Right atrium auricular region (tissue), 2 donors: Measurements from ENCODE around the gene ZNF532. TPM values are rescaled to one million over a fixed set of nuclear protein-coding genes. Genes with fewer than 3 reads are reported as not detected.
"Not testable (repeated sequence)": the region's sequence is repeated elsewhere in the genome, so short reads cannot be mapped to it uniquely, and the experiment has no call there.

ENCODE experiments used
- DNase-seq: peaks from one replicate; pipeline ENCODE4 v3.0.0-alpha.2; 2019; ENCODE audit warnings: low spot score
- H3K27ac ChIP-seq, 2 donors: fragments of 200-600 bp; sonication (generic); 1 replicate in 1 of 2; 2 replicates in 1 of 2; pipeline ENCODE4 v1.5.1; 2016 to 2019
- H3K27me3 ChIP-seq, 2 donors: fragments of 200-600 bp; sonication (generic); one replicate each; pipeline versions ENCODE4 v1.5.1 to v1.6.0; 2017 to 2019
- H3K36me3 ChIP-seq: fragments of 200-600 bp; sonication (generic); one replicate; pipeline ENCODE4 v1.5.1; 2016
- H3K4me1 ChIP-seq, 2 donors: fragments of 200-600 bp; sonication (generic); one replicate each; pipeline versions ENCODE4 v1.5.1 to v1.6.0; 2017 to 2019
- H3K4me3 ChIP-seq, 2 donors: fragments of 200-600 bp; sonication (generic); 1 replicate in 1 of 2; 2 replicates in 1 of 2; pipeline ENCODE4 v1.5.1; 2017 to 2019; ENCODE audit warnings: mild to moderate bottlenecking in 1 of 2, moderate library complexity in 1 of 2
- H3K9me3 ChIP-seq, 2 donors: fragments of 200-600 bp; sonication (generic); one replicate each; pipeline ENCODE4 v1.5.1; 2019
- total RNA-seq, 2 donors: library from RNA; depleted of rRNA; stranded (reverse); fragments of >200 nt; gene quantifications; one replicate each; pipeline ENCODE4 v1.1.0, GENCODE V29; 2016
- TF ChIP-seq, protein P1 (sequence below), 2 donors: fragments of 200-600 bp; sonication (generic); IDR thresholded peaks; one replicate each; pipeline ENCODE4 v1.5.1; 2019; ENCODE audit warnings: antibody characterized with exemption in 2 of 2

Gene ZNF532
- total RNA-seq, 2 donors from 2014 or later = 53.1 to 59.5 TPM

DNA sequence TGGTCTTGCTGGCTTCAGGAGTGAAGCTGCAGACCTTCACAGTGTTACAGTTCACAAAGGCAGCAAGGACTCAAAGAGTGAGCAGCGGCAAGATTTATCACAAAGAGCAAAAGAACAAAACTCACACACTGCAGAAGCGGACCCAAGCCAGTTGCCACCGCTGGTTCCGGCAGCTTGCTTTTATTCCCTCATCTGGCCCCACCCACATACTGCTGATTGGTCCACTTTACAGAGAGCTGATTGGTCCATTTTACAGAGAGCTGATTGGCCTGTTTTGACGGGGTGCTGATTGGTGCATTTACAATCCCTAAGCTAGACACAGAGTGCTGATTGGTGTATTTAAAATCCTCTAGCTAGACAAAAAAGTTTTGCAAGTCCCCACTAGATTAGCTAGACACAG lies 37.2 kb upstream of the ZNF532 start:
- H3K4me1 ChIP-seq = no peaks in the 10 kb centered on the region
- no peak for DNase-seq
- TF ChIP-seq, protein P1, sequence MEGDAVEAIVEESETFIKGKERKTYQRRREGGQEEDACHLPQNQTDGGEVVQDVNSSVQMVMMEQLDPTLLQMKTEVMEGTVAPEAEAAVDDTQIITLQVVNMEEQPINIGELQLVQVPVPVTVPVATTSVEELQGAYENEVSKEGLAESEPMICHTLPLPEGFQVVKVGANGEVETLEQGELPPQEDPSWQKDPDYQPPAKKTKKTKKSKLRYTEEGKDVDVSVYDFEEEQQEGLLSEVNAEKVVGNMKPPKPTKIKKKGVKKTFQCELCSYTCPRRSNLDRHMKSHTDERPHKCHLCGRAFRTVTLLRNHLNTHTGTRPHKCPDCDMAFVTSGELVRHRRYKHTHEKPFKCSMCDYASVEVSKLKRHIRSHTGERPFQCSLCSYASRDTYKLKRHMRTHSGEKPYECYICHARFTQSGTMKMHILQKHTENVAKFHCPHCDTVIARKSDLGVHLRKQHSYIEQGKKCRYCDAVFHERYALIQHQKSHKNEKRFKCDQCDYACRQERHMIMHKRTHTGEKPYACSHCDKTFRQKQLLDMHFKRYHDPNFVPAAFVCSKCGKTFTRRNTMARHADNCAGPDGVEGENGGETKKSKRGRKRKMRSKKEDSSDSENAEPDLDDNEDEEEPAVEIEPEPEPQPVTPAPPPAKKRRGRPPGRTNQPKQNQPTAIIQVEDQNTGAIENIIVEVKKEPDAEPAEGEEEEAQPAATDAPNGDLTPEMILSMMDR (IDR thresholded peaks at IDR 0.05) = no peak
- no peak overlapping the region for H3K27ac ChIP-seq
- no peaks in the 10 kb centered on the region for H3K9me3 ChIP-seq
- no peak overlapping the region for H3K4me3 ChIP-seq
- no peaks in the 10 kb centered on the region for H3K36me3 ChIP-seq
- H3K27me3 ChIP-seq = no peaks in the 10 kb centered on the region

DNA sequence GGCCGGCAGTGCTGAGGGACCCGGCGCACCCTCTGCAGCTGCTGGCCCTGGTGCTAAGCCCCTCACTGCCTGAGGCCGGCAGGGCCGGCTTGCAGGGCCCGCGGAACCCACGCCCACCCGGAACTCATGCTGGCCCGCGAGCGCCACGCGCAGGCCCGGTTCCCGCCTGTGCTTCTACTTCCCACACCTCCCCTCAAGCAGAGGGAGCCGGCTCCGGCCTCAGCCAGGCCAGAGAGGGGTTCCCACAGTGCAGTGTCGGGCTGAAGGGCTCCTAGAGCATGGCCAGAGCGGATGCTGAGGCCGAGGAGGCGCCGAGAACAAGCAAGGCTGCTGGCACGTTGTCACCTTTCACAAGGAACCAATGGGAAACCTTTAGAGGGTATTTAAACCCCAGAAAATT lies 36.8 kb upstream of the ZNF532 start:
- Histone ChIP-seq H3K4me1 (no peaks in the 10 kb centered on the region), H3K4me3 (no peak overlapping the region), H3K27ac (no peak overlapping the region), H3K27me3 (no peaks in the 10 kb centered on the region), H3K9me3 (no peaks in the 10 kb centered on the region), H3K36me3 (no peaks in the 10 kb centered on the region)
- TF ChIP-seq, protein P1 (IDR thresholded peaks at IDR 0.05) = no peak
- DNase-seq = no peak

DNA sequence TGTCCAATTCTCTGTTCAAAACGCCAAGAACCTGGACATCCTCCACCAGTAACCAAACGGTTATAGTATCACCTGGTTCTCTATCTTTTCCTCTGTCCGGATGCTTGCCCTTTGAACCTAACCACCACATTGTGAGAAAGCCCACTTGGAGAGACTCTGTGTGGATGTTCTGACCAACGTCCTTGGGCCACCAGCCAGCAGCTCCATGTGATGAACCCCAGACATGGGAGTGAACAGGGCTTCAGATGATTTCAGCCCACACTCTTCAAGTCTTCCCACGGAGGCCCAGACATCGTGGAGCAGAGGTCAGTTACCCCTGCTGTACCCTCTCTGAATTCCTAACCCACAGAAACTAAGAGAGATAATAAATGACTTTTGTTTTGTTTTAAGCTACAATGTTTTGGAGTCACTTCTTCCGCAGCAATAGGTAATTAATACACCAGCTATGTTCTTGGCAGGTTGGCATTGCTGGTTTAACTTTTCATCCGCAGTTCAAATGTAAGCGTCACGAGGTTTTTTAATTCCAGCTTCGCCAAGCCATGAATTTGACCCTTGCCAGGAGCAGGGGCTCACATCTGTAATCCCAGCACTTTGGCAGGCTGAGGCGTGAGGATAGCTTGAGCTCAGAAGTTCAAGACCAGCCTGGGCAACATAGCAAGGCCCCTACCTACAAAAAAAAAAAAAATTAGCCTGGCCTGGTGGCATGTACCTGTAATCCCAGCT lies 36.1 kb upstream of the ZNF532 start:
- TF ChIP-seq, protein P1 (IDR thresholded peaks at IDR 0.05) = no peak
- no peak overlapping the region for H3K27ac ChIP-seq
- no peak for DNase-seq

DNA sequence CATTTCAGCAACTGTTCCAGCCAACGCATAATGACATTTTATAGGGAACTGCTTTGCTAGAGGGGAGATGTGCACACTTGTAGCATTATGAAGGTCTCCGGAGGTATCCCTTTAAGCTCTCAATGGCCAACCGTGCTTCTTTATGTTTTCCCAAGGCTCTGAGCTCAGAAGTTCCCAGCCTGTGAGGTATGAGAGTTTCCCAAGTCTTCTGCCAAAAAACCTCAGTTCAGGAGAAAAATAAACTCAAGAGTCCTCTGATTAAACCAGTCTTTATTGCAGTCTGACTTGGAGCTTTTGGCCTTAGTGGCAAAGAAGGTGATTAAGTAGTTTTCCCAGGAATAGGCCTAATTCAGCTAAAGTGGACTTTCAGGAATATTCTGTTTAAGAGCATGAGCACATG lies 35.4 kb upstream of the ZNF532 start:
- H3K27ac ChIP-seq = no peak overlapping the region
- TF ChIP-seq, protein P1 (IDR thresholded peaks at IDR 0.05) = no peak
- H3K9me3 ChIP-seq = no peaks in the 10 kb centered on the region
- no peak overlapping the region for H3K4me3 ChIP-seq
- no peaks in the 10 kb centered on the region for H3K4me1 ChIP-seq
- no peaks in the 10 kb centered on the region for H3K36me3 ChIP-seq
- DNase-seq = no peak
- no peaks in the 10 kb centered on the region for H3K27me3 ChIP-seq

More for the DNA sequence above, 36.1 kb upstream of the ZNF532 start:
- no peaks in the 10 kb centered on the region for H3K4me1 ChIP-seq
- H3K9me3 ChIP-seq = no peaks in the 10 kb centered on the region
- no peaks in the 10 kb centered on the region for H3K27me3 ChIP-seq
- no peak overlapping the region for H3K4me3 ChIP-seq
- no peaks in the 10 kb centered on the region for H3K36me3 ChIP-seq

DNA sequence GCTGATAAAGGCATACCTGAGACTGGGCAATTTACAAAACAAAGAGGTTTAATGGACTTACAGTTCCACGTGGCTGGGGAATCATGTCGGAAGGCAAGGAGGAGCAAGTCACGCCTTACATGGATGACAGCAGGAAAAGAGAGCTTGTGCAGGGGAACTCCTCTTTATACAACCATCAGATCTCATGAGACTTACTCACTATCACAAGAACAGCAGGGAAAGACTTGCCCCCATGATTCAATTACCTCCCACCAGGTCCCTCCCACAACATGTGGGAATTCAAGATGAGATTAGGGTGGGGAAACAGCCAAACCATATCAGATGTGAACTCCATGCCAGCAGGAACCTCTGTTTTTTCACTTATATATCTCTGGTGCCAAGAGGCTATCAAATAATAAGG lies 34.8 kb upstream of the ZNF532 start:
- H3K27me3 ChIP-seq, DNase-seq, H3K4me1 ChIP-seq, H3K27ac ChIP-seq, H3K36me3 ChIP-seq, H3K4me3 ChIP-seq, H3K9me3 ChIP-seq: not testable (repeated sequence)

DNA sequence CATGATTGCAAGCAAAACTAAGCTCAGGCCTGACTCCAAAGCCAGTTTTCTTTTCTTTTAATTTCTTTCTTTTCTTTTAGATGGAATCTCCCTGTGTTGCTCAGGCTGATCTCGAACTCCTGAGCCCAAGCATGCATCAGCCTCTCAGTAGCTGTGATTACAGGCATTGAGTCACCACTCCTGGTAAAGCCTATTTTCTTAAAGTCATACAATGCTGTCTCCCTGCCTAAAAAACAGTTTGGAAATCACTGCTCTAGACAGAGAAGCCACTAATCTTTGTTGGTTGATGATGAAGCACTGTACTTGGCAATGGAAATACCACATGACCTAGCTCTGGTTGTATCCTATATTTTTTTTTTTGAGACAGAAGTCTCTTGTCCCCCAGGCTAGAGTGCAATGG lies 33.1 kb upstream of the ZNF532 start:
- no peak overlapping the region for H3K4me3 ChIP-seq
- TF ChIP-seq, protein P1 (IDR thresholded peaks at IDR 0.05) = no peak
- DNase-seq = no peak
- H3K36me3 ChIP-seq = no peaks in the 10 kb centered on the region
- H3K9me3 ChIP-seq = no peaks in the 10 kb centered on the region
- H3K27me3 ChIP-seq = no peaks in the 10 kb centered on the region
- H3K27ac ChIP-seq = no peak overlapping the region
- H3K4me1 ChIP-seq = no peaks in the 10 kb centered on the region
